Stomach (tissue), 4 donors: ENCODE measurements around the gene FETUB.

ENCODE experiments used
- CTCF ChIP-seq, 7 experiments: fragments of 450-650 bp in 4 of 7; fragments of 200-600 bp in 3 of 7; sonication (generic) in 3 of 7; IDR thresholded peaks; one replicate each; pipeline ENCODE4 v1.5.1; 2016 to 2019; ENCODE audit warnings: antibody characterized with exemption in 7 of 7, control low read depth in 2 of 7, mild to moderate bottlenecking in 1 of 7
- EP300 ChIP-seq: sonication (generic); formaldehyde crosslinking; IDR thresholded peaks from one replicate; pipeline ENCODE4 v1.6.1; 2017; ENCODE audit warnings: antibody characterized with exemption
- POLR2A ChIP-seq, 4 donors: fragments of 450-650 bp; IDR thresholded peaks; one replicate each; pipeline ENCODE4 v1.6.1; 2016; ENCODE audit warnings: antibody characterized with exemption in 4 of 4, control low read depth in 2 of 4, mild to moderate bottlenecking in 1 of 4, moderate library complexity in 1 of 4

GRCh38 chr3:186651678-186652215 lies 11.5 kb downstream of the FETUB start:
- TF ChIP-seq CTCF (IDR thresholded peaks at IDR 0.05) (no peak), POLR2A (IDR thresholded peaks at IDR 0.05) (no peak), EP300 (no peak)
